A673 (cell line): Measurements from ENCODE around the gene LYZL4. TPM values are rescaled to one million over a fixed set of nuclear protein-coding genes. Genes with fewer than 3 reads are reported as not detected.

Experiments
- BruUV-seq: library from RNA; stranded (reverse); fragments of 400-500 nt; replicated peaks from 2 replicates; lab custom pipeline; 2021; lab: Mats Ljungman, UMichigan
- CTCF ChIA-PET: fragments of 300-600 bp; sonication (Branson Sonifier 250); formaldehyde crosslinking; loops from one replicate; lab custom pipeline; 2022; ENCODE audit warnings: antibody characterized with exemption; lab: Charles Lee
- POLR2A ChIA-PET: fragments of 300-600 bp; sonication (Branson Sonifier 250); formaldehyde crosslinking; loops from one replicate; lab custom pipeline; 2022; ENCODE audit warnings: antibody characterized with exemption; ENCODE audit not compliant: low non-redundant PET; lab: Charles Lee
- DNase-seq: peaks from one replicate; pipeline ENCODE4 v3.0.0-alpha.2; 2015; ENCODE audit warnings: low spot score
- H3K27ac ChIP-seq: fragments of 200-600 bp; sonication (generic); 2 replicates; pipeline ENCODE4 v1.5.1; 2016; ENCODE audit warnings: mixed run types, low read depth, mild to moderate bottlenecking, mixed read lengths, antibody characterized with exemption, low read length; ENCODE audit not compliant: poor library complexity, severe bottlenecking
- H3K27me3 ChIP-seq: fragments of 200-600 bp; sonication (generic); replicated peaks from 2 replicates; pipeline ENCODE4 v1.6.1; 2017; ENCODE audit warnings: mixed run types, low read depth, mild to moderate bottlenecking, mixed read lengths, antibody characterized with exemption, low read length; ENCODE audit not compliant: insufficient read depth, poor library complexity
- H3K36me3 ChIP-seq: fragments of 200-600 bp; sonication (generic); 2 replicates; pipeline ENCODE4 v1.6.1; 2016; ENCODE audit warnings: mixed run types, mild to moderate bottlenecking, mixed read lengths, antibody characterized with exemption, low read length; ENCODE audit not compliant: insufficient read depth, poor library complexity, severe bottlenecking
- H3K4me1 ChIP-seq: fragments of 200-600 bp; sonication (generic); 2 replicates; pipeline ENCODE4 v1.6.1; 2017; ENCODE audit warnings: mixed run types, mild to moderate bottlenecking, mixed read lengths, antibody characterized with exemption, low read length; ENCODE audit not compliant: insufficient read depth, poor library complexity, severe bottlenecking
- H3K4me3 ChIP-seq: fragments of 200-600 bp; sonication (generic); 2 replicates; pipeline ENCODE4 v1.5.1; 2016; ENCODE audit warnings: low read depth, mixed run types, mild to moderate bottlenecking, mixed read lengths, low read length; ENCODE audit not compliant: poor library complexity, severe bottlenecking
- H3K9me3 ChIP-seq: fragments of 200-600 bp; sonication (generic); 2 replicates; pipeline ENCODE4 v1.6.1; 2016; ENCODE audit warnings: mixed run types, low read depth, mild to moderate bottlenecking, mixed read lengths, antibody characterized with exemption, low read length; ENCODE audit not compliant: poor library complexity, severe bottlenecking
- CTCF ChIP-seq: fragments of 300-800, 200-600 bp; sonication (generic); conservative IDR thresholded peaks from 2 replicates; pipeline ENCODE4 v1.5.1; 2017; ENCODE audit warnings: low read depth, mild to moderate bottlenecking, antibody characterized with exemption, low read length, moderate library complexity, mixed read lengths
- EZH2 ChIP-seq: fragments of 200-600 bp; sonication (generic); IDR thresholded peaks from 2 replicates; pipeline ENCODE4 v1.6.1; 2017; ENCODE audit warnings: borderline replicate concordance, low read depth, mild to moderate bottlenecking, mixed read lengths, antibody characterized with exemption, low read length; ENCODE audit not compliant: poor library complexity, severe bottlenecking
- intact Hi-C: fragments of 100-400 bp; cut with micrococcal nuclease; formaldehyde crosslinking; loops from one replicate; pipeline ENCODE4 v1.10.0; 2022; ENCODE audit not compliant: unreplicated experiment
- total RNA-seq: library from RNA; stranded (reverse); gene quantifications from 2 replicates; pipeline ENCODE4 v1.2.3, GENCODE V29; 2021

LYZL4 gene
- total RNA-seq, 1 experiment from 2014 or later, result not detected

- Histone ChIP-seq H3K4me1 (no peaks in the 10 kb centered on the region), H3K4me3 (no peak overlapping the region), H3K9me3 (no peaks in the 10 kb centered on the region), H3K27me3 (no peaks in the 10 kb centered on the region), H3K27ac (no peak overlapping the region), H3K36me3 (no peaks in the 10 kb centered on the region)
- ChIA-PET CTCF (no interaction called here), POLR2A (no interaction called here)
- no peak for DNase-seq
- TF ChIP-seq CTCF (no peak), EZH2 (no peak)
- intact Hi-C loops, result loop anchor here (10.0 kb wide), 2 partner anchors 94 to 326 kb away; no protein-coding TSS in a partner anchor
- BruUV-seq, result no TSS peak
Measured at GRCh38 chr3:42440924-42441323, 30.5 kb upstream of the LYZL4 start.

GRCh38 chr3:42439261-42440115 lies 29.1 kb upstream of the LYZL4 start:
- BruUV-seq, result no TSS peak
- intact Hi-C loops, result loop anchor here (10.0 kb wide), 2 partner anchors 95 to 325 kb away; no protein-coding TSS in a partner anchor
- no peak for DNase-seq

GRCh38 chr3:42438758-42439157 lies 28.3 kb upstream of the LYZL4 start:
- Histone ChIP-seq H3K36me3 (no peaks in the 10 kb centered on the region), H3K4me1 (no peaks in the 10 kb centered on the region), H3K9me3 (no peaks in the 10 kb centered on the region), H3K27ac (no peak overlapping the region), H3K27me3 (no peaks in the 10 kb centered on the region), H3K4me3 (no peak overlapping the region)
- POLR2A ChIA-PET, result no interaction called here
- TF ChIP-seq EZH2 (no peak), CTCF (no peak)
- intact Hi-C loops, result no loop called here
- BruUV-seq, result no TSS peak
- CTCF ChIA-PET, result no interaction called here
- DNase-seq, result no peak

More at GRCh38 chr3:42439261-42440115, 29.1 kb upstream of the LYZL4 start:
- Histone ChIP-seq H3K4me3 (no peak overlapping the region), H3K27me3 (no peaks in the 10 kb centered on the region), H3K27ac (no peak overlapping the region), H3K9me3 (no peaks in the 10 kb centered on the region), H3K36me3 (no peaks in the 10 kb centered on the region), H3K4me1 (no peaks in the 10 kb centered on the region)
- TF ChIP-seq EZH2 (no peak), CTCF (no peak)
- ChIA-PET POLR2A (no interaction called here), CTCF (interaction anchor here (0.6 kb wide), 1 partner anchor 187 kb away, joined by 9 read pairs; no protein-coding TSS in a partner anchor)
